GM21717 (cell line): ENCODE results near the gene BDKRB1.
"Not testable (repeated sequence)": the region's sequence is repeated elsewhere in the genome, so short reads cannot be mapped to it uniquely, and the experiment has no call there.

Experiments used
- ATAC-seq: cut with Tn5 transposase; IDR thresholded peaks from one replicate; pipeline ENCODE4 v1.9.1; 2021; ENCODE audit warnings: mild to moderate bottlenecking, moderate library complexity; ENCODE audit not compliant: unreplicated experiment

Gene BDKRB1

DNA sequence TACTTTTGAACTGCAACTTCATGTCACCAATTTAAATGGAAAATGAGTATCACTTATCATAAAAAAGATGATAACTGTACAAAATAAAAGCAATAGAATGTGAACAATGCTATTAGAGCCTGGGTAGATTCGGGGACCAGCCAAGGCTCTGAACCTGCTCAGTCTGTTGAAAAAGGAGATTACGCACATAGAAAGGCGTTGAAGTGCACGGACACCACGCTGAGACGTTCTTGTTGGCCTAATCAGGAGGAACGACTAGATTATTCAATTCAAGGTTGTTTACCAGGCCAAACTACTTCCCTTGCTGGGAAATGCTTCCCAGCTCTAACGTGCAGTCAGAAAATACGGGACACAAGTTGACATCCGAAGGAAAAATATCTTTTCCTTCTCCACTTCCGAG is 23.5 kb upstream of the BDKRB1 start:
- ATAC-seq = no peak

DNA sequence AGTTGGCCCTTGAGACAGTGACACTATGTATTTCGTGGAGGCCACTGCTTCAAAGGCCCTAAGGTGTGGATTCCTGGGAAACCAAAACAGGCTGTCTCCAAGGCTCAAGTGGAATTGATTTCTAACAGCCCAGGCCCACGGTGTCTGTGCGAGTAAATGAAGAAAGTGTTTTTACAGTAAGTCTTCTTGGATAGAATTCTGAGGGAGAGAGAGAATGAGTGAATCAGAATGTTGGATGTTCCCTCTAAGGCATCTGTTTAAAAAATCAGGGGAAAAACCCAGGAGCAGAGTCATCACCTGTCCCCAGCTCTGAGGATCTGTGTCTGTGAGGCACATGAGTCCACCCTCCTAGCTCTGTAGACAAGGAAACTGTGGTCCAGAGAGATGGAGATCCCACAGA is 22.3 kb upstream of the BDKRB1 start:
- ATAC-seq = no peak

DNA sequence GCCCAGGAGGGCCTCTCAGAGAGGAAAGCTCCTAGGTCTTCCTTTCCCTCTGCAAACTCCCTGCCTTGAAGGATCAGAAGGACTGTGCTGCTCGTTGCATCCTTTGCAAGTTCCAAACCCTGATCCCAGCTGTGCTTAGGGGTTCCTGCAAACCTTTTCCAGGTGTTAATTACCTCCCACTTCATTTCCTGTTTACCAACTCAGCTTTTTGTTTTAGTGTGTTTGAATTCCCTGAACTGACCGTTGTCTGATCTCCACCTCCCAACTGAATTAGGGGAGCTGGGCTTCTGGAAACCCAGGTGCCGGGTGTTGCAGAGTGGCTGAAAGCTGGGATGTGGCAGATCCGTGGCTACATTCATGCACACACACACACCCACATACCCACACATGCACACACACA is 20.6 kb upstream of the BDKRB1 start:
- no peak for ATAC-seq

DNA sequence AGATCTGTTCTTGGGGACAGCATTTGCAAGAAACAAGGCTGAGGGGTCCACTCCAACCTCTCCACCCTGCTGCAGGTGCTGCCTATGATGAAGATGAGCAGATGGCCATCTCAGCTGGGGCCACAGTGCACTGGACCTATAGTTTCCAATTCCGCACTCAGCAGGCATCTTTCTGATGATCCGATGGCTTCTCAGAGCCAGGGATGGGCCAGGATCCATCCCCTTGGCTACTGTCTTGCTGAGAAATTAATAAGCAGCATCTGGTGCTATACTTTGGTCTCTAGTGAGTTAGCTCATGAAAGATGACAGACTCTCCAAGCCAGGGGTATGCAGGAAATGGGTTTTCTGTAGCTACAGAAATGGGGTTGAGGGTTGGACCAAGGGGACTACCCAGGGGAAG is 18.4 kb upstream of the BDKRB1 start:
- no peak for ATAC-seq

DNA sequence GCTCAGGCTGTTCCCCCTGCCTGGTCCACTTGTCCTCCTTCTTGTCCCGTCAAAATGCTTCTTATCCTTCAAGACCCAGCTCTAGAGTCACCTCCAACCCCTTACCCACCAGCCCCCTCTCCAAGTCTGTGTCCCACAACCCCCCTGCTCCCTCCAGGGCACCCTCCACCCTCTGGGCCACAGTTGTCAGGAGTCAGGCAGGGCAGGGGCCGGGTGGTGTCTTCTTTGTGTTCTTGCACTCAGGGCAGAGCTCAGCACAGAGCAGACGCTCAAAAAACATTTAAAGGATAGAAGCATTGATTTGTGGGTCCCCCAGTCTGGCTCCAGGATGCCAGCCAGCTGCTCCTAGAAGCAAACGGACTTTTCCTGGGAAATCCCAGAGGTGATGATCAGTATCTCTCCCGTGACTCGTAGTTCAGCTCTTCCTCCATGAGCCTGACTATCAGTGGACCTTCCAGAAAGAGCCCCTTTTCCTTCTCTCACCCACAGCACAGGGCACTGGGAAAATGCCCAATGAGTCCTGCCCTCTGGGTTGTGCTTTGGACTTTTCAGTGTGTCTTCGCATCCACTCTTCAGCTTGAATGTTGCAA is 17.2 kb upstream of the BDKRB1 start:
- no peak for ATAC-seq

DNA sequence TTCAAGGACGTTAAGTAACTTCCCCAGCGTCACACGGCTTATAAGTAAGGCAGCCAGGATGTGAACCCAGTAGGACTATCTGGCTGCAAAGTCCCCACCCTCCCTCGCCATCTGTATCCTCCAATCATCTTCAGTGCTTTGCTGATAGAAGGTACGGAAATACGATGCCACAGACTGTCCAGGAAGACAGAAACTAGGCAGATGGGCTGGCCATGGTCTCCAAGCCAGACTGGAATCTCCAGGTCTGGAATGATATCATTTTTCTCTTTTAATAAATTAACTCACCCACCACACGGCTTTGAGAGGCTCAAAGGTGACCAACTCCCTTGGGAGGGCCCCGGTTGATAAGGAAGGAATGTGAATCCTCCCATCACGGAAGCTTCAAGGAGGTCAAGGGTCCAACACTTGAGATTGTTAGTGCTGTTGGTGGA is 16.3 kb upstream of the BDKRB1 start:
- no peak for ATAC-seq

DNA sequence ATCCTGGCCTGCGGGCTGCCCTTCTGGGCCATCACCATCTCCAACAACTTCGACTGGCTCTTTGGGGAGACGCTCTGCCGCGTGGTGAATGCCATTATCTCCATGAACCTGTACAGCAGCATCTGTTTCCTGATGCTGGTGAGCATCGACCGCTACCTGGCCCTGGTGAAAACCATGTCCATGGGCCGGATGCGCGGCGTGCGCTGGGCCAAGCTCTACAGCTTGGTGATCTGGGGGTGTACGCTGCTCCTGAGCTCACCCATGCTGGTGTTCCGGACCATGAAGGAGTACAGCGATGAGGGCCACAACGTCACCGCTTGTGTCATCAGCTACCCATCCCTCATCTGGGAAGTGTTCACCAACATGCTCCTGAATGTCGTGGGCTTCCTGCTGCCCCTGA is 15.4 kb upstream of the BDKRB1 start:
- ATAC-seq = no peak

DNA sequence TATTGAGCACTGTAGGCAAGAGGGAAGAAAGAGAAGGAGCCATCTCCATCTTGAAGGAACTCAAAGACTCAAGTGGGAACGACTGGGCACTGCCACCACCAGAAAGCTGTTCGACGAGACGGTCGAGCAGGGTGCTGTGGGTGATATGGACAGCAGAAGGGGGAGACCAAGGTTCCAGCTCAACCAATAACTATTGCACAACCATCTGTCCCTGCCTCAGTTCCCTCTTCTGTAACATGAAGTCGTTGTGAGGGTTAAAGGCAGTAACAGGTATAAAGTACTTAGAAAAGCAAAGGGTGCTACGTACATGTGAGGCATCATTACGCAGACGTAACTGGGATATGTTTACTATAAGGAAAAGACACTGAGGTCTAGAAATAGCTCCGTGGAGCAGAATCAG is 13.9 kb upstream of the BDKRB1 start:
- no peak for ATAC-seq

DNA sequence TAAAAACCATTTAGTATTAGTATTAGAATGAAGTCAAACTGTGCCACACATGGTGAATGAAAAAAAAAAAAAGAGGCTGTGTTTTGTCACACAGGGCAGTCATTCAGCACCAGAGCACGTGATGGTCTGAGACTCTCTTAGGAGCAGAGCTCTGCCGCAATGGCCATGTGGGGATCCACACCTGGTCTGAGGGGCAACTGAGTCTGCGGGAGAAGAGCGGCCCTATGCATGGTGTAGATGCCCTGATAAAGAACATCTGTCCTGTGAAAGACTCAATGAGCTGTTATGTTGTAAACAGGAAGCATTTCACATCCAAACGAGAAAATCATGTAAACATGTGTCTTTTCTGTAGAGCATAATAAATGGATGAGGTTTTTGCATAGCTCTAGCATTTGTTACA is 12.2 kb upstream of the BDKRB1 start:
- no peak for ATAC-seq

DNA sequence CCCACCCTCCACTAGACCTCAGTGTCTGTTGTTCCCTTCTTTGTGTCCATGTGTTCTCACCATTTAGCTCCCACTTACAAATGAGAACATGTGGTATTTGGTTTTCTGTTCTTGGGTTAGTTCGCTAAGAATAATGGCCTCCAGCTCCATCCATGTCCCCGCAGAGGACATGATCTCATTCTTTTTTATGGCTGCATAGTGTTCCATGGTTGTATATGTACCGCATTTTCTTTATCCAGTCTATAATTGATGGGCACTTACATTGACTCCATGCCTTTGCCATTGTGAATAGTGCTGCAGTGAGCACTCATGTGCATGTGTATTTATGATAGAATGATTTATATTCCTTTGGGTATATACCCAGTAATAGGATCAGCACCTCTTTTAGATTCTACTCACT is 10.9 kb upstream of the BDKRB1 start:
- ATAC-seq = not testable (repeated sequence)

DNA sequence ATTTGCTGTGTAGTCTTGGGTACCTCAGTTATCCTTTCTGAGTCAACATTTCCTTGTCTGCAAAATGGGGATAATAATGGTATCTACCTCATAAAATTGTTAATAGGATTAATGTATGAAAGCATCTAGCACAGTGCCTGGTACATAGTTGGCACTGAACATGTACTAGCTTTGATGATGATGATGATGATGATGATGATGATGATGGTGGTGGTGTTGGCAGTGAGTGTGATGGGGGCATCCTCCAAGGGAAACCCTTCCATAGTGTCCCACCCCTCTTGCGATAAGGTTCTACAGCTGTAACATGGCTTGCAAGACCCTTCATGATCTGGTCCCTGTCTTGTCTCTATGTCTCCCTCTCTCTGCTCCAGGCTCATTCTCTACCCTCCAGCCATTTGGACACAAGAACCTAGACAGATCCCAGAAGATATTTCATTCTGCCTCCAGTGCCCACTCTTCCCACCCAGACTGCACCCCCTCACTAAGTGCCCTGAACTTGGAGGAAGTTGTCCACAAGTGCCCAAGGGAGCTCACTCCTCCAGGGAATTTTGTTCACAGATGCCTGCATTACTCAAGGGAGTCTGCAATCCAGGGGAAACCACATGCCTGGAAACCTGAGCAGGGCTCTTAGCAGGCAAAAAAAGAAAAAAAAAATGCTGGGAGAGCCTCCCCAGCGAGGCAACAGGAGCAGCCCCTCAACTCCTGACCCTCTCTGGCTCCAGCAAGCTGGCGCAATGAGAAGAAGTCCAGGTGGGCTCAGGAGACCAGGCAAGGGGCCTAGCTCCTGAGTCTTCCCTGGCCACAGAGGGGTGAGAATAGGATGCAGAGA is 10.1 kb upstream of the BDKRB1 start:
- ATAC-seq = no peak

DNA sequence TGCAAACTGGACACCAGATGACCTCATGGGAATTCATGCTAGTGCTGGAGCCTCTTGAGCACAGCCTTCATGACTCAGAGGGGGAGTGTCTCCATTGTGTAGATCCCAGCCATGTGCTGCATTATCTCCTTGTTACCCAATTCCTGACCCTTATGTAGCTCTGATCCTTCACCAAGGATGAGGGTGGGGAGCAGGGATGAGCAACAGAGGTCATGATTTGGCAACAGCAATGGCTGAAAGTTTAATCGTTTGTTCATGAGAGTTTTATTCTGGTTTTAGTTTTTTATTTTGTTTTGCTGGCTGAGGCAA is 9.5 kb upstream of the BDKRB1 start:
- no peak for ATAC-seq

DNA sequence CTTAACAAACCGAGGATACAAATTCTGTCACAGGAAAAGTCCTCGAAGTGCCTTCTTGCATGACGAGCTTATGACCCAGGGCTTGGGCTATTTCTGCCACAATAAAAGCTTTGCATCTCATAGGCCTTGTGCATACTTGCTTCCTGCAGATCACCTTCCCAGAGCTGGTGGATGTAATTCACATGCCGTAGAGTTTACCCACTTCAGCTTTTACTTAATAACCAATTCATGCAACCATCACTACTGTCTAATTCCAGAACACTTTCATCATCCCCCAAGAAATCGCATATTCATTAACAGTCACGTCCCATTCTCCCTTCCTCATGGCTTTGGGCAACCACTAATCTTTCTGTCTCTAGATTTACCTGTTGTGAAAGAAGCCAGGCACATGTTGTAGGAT is 9.0 kb upstream of the BDKRB1 start:
- no peak for ATAC-seq

DNA sequence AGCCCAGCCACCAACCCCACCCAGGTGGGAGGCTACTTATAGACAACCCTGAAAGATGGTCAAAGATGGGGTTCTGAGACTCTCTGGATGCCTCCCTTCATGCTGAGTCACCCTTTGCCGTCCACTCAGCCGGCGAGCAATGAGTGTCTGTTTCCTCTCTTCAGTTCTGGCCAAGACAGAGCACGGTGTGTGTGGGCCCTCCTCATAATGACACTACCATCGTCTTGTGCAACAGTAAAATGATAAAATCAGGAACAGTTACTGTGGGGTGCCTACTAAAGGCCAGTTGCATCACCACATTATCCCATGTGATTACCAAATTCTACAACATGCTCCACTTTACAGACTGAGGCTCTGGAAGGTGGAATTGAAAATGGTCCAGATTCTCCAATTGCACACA is 7.0 kb upstream of the BDKRB1 start:
- ATAC-seq = no peak

DNA sequence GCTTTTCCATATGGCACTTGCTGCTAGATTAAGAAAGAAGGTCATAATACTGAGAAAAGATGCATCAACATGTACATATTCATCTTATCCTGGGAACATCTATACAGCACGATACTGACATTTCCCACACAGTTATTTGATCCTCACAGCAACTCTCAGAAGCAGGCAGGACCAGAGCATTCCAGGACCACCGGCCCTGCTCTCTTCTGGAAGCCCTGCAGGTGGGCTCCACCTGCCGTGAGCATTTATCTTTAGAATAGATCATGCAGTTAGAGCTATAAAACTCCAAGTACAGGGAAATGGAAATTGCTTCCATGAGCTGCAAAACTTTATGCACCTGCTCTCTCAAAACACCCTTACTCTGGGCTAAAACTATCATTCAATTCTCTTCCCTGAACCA is 5.5 kb upstream of the BDKRB1 start:
- ATAC-seq = no peak

DNA sequence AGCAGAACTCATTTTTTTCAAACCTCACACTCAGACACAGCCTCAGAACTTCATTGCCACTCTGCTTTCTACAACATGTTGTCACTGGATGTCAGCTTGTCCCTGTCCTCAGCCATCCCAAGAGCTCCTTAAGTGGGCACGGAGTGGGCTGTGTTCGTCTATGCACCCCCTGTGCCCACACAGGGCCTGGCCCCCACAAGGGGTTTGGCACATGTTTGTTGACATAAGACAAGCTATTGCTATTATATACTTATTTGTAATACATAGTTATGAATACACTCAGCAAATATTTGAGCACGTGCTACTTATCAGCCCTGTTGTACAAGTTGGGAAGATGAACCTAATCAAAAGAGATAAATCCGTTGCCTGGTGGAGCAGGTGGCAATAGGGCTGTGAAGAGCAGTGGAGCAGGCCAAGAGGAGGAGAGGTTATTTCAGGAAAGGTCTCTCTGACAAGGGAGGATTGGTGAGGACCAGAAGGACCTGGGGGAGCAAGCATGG is 4.3 kb upstream of the BDKRB1 start:
- ATAC-seq = no peak

DNA sequence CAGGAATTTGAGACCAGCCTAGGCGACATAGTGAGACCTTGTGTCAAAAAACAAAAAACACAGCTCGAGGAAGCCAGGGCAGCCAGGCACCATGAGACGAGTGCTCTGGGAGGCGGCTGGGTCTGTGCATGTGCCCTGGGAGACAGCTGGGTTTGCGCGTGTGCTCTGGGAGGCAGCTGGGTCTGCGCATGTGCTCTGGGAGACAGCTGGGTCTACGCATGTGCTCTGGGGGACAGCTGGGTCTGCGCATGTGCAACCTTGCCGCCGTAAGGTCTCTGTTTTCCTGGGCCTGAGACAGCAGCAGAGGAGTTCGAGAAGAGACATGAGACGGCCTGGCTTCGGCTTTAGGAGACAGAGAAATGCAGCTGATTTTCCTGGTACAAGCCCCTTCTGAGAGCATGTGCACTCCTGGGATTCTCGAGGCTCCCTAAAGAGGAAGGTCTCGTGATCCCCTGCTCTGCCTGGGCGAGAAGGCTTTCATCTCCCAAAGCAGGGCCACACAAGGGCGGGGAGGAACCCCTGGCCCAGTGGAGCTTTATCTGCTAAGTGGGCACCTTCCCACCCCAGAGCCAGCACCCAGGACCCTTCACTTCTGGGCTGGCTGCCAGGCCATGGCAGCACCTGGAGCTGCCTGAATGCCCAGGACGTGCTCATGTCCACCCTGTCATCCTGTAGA is 3.5 kb upstream of the BDKRB1 start:
- ATAC-seq = no peak

DNA sequence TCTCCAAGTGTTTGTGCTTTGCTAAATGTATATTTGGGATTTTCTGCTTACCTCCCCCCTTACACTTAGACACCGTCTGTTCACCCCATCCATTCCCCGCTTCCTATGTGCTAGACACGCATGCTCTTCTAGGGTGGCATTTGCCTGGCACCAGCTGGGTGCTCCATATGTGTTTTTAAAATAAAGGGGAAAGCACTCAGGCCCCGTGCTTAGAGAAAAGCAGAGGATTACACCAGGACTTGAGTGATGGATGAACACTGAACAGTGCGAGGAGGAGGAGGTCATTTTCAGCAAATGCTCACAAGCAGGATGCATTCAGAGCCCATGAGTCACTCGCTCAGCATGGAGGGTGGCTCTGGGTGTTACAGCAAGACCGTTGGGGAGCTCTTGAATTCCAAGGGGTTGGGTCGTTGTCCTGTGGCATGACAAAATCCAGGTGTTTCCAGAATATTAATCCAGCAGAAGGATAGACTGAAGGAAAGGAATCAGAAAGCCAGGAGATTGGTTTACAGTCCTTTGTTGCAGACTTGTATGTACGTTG is 2.9 kb upstream of the BDKRB1 start:
- ATAC-seq = no peak

DNA sequence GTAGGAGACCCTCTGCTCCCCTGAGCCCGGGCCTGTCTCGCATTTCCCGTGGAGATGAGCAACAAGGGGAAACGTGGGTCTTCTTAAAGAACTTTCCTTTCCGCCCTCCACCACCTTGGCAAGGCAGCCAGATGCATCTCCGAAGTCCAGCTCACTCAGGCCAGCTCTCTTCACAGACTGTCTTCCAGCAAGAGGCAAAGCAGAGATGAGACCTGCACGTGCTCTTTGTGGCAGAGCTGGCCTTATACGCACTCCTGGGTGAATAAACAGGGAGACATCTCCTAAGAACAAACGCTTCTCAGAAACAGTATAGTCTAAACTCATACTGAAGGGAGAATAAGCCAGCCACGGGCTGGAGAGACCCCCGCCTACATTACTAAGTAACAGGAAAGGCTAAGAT is 1.3 kb upstream of the BDKRB1 start:
- no peak for ATAC-seq

DNA sequence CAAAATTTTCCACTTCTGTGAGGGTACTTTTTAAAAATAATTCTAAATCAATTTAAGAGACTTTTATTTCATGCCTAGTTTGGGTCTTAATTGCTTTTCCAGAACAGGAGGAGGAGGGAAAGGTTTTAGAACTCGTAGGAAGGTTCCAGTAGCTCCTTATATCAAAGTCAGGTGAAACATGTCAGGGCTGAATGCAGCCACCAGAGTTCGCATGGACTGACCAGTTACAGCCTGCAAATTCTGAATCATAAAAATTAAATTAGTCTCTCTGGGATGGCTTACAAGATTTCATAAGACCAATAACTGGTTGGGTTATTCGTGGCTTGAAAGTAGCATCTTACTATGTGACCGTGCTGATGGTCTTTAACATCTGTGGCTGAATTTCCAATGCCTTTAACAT is 397 bp downstream of the BDKRB1 start:
- ATAC-seq = no peak

DNA sequence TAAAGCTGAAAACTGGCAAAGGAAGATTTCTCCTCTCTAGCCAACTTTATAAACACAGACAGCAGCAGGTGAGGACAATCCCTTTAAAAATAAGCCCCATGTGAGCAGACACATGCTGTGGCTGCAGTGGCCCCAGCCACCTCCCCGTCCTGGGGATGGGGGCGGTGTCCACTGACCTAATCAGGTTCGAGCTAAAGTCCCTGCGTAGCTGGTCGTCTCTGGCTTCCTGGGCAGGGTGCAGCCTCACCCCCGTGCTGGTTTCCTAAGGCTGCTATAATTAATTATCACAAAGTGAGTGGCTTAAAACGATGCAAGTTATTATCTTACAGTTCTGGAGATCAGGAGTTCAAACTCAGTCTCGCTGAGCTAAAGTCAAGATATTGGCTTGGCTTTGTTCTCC is 1.0 kb downstream of the BDKRB1 start:
- ATAC-seq = no peak

DNA sequence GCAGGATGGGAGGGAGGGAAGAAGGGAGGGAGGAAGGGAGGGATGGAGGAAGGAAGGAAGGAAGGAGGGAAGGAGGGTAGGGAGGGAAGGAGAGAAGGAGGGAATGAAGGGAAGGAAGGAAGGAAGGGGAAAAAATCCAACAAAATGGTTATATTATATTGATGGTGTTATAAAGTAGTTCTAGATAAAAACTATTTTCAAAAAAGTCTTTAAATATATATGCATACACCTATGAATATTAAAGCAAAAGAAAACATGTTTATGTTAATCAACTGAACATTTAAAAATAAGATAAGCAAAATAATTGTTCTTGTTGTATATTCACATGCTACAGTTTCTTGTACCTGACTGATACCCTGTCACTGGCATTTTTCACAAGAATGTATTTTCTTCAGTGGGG is 1.9 kb downstream of the BDKRB1 start:
- no peak for ATAC-seq
